SK-N-SH (cell line): ENCODE measurements around the gene PRR36. TPM values are rescaled to one million over a fixed set of nuclear protein-coding genes. Genes with fewer than 3 reads are reported as not detected.

ENCODE experiments used
- CTCF ChIA-PET: fragments of 300-600, 350-600 bp; formaldehyde crosslinking; extraction: SDS; loops from one replicate; lab custom pipeline; 2021; lab: Yijun Ruan, JAX
- POLR2A ChIA-PET: fragments of 350-600 bp; sonication (Branson Sonifier 250); formaldehyde crosslinking; extraction: SDS; loops from one replicate; lab custom pipeline; 2020; ENCODE audit warnings: antibody characterized with exemption, inconsistent platforms; lab: Yijun Ruan, JAX
- DNase-seq: peaks from one replicate; pipeline ENCODE4 v3.0.0; 2012
- H2AFZ ChIP-seq: fragments of 200-600 bp; sonication (generic); 2 replicates; pipeline ENCODE4 v1.8.1; 2016; ENCODE audit warnings: antibody characterized with exemption, mild to moderate bottlenecking, low read depth
- H3F3A ChIP-seq: fragments of 200-600 bp; sonication (generic); replicated peaks from 2 replicates; pipeline ENCODE3; 2016; ENCODE audit warnings: antibody characterized with exemption, mild to moderate bottlenecking; ENCODE audit not compliant: insufficient read depth
- H3K27ac ChIP-seq, 2 experiments: fragments of 200-500 bp in 1 of 2; fragments of 200-600 bp in 1 of 2; sonication (Bioruptor generic) in 1 of 2; sonication (generic), shearing (Covaris generic) in 1 of 2; 2 replicates each; pipeline versions ENCODE4 v1.5.1 to v1.6.1; 2014 to 2016; ENCODE audit warnings: low read depth in 2 of 2, inconsistent platforms in 1 of 2, low read length in 1 of 2, mild to moderate bottlenecking in 1 of 2, mixed read lengths in 1 of 2
- H3K27me3 ChIP-seq: fragments of 200-600 bp; sonication (generic), shearing (Covaris generic); 2 replicates; pipeline ENCODE4 v1.6.1; 2016; ENCODE audit warnings: mixed run types; ENCODE audit not compliant: insufficient read depth
- H3K36me3 ChIP-seq, 2 experiments: fragments of 200-500 bp in 1 of 2; fragments of 200-600 bp in 1 of 2; sonication (Bioruptor generic) in 1 of 2; sonication (generic) in 1 of 2; replicated peaks in 1 of 2; 2 replicates each; pipeline versions ENCODE3 to v1.5.1; 2014 to 2016; ENCODE audit warnings: low read length in 1 of 2, mild to moderate bottlenecking in 1 of 2; ENCODE audit not compliant: insufficient read depth in 2 of 2, control insufficient read depth in 1 of 2
- H3K4me1 ChIP-seq, 2 experiments: fragments of 200-500 bp in 1 of 2; fragments of 200-600 bp in 1 of 2; sonication (Bioruptor generic) in 1 of 2; sonication (generic), shearing (Covaris generic) in 1 of 2; 2 replicates each; pipeline versions ENCODE4 v1.5.1 to v1.6.1; 2014 to 2016; ENCODE audit warnings: low read depth in 1 of 2, low read length in 1 of 2, mixed run types in 1 of 2; ENCODE audit not compliant: insufficient read depth in 2 of 2, control insufficient read depth in 1 of 2
- H3K4me2 ChIP-seq: fragments of 200-600 bp; sonication (generic), shearing (Covaris generic); 2 replicates; pipeline ENCODE4 v1.6.1; 2017; ENCODE audit warnings: mixed run types
- H3K4me3 ChIP-seq, 2 experiments: fragments of 200-500 bp in 1 of 2; fragments of 200-600 bp in 1 of 2; sonication (Bioruptor generic) in 1 of 2; sonication (generic), shearing (Covaris generic) in 1 of 2; 2 replicates each; pipeline versions ENCODE4 v1.5.1 to v1.8.1; 2014 to 2016; ENCODE audit warnings: low read depth in 2 of 2, inconsistent platforms in 1 of 2, low read length in 1 of 2, mild to moderate bottlenecking in 1 of 2, mixed read lengths in 1 of 2, moderate library complexity in 1 of 2
- H3K79me2 ChIP-seq: fragments of 200-600 bp; sonication (generic); 2 replicates; pipeline ENCODE4 v1.8.1; 2017; ENCODE audit warnings: mild to moderate bottlenecking; ENCODE audit not compliant: insufficient read depth
- H3K9ac ChIP-seq: fragments of 200-600 bp; sonication (generic); 2 replicates; pipeline ENCODE4 v1.6.1; 2017; ENCODE audit warnings: mixed run types
- H3K9me2 ChIP-seq: fragments of 200-600 bp; sonication (generic); 2 replicates; pipeline ENCODE4 v1.6.1; 2017; ENCODE audit warnings: mixed run types
- H3K9me3 ChIP-seq: fragments of 200-600 bp; sonication (generic); 2 replicates; pipeline ENCODE4 v1.6.1; 2017; ENCODE audit warnings: mixed run types, mild to moderate bottlenecking, moderate library complexity
- H4K20me1 ChIP-seq: fragments of 200-600 bp; sonication (generic); 2 replicates; pipeline ENCODE4 v1.6.1; 2017; ENCODE audit warnings: mild to moderate bottlenecking, mixed run types; ENCODE audit not compliant: insufficient read depth
- CHD2 ChIP-seq: fragments of 150-350 bp; IDR thresholded peaks from 2 replicates; pipeline ENCODE4 v1.6.1; 2018; ENCODE audit warnings: low read length; ENCODE audit not compliant: partially characterized antibody
- GABPA ChIP-seq: IDR thresholded peaks from 2 replicates; pipeline ENCODE4 v1.4.0; 2012; ENCODE audit warnings: low read depth, mild to moderate bottlenecking
- IRF3 ChIP-seq: fragments of 150-350 bp; IDR thresholded peaks from 2 replicates; pipeline ENCODE4 v1.6.1; 2016; ENCODE audit warnings: mild to moderate bottlenecking, low read depth, low read length
- MAX ChIP-seq: IDR thresholded peaks from 2 replicates; pipeline ENCODE4 v1.4.0; 2012; ENCODE audit warnings: low read depth
- NFIC ChIP-seq: IDR thresholded peaks from 2 replicates; pipeline ENCODE4 v1.4.0; 2012; ENCODE audit warnings: borderline replicate concordance
- NRF1 ChIP-seq: IDR thresholded peaks from 2 replicates; pipeline ENCODE4 v1.6.1; 2012; ENCODE audit warnings: low read depth, mild to moderate bottlenecking, low read length
- PBX3 ChIP-seq: IDR thresholded peaks from 2 replicates; pipeline ENCODE4; 2012
- RCOR1 ChIP-seq: fragments of 150-350 bp; IDR thresholded peaks from 2 replicates; pipeline ENCODE4 v1.6.1; 2017; ENCODE audit warnings: antibody characterized with exemption, low read length
- SMC3 ChIP-seq: IDR thresholded peaks from 2 replicates; pipeline ENCODE4 v1.6.1; 2012; ENCODE audit warnings: low read depth, low read length, improper control_type of control experiment
- TCF12 ChIP-seq: IDR thresholded peaks from 2 replicates; pipeline ENCODE4 v1.4.0; 2012
- TEAD4 ChIP-seq: IDR thresholded peaks from 2 replicates; pipeline ENCODE4 v1.4.0; 2012; ENCODE audit warnings: mild to moderate bottlenecking, borderline replicate concordance; ENCODE audit not compliant: insufficient read depth
- USF1 ChIP-seq: IDR thresholded peaks from 2 replicates; pipeline ENCODE4 v1.4.0; 2012; ENCODE audit warnings: low read depth, borderline replicate concordance
- USF2 ChIP-seq: fragments of 150-350 bp; IDR thresholded peaks from 2 replicates; pipeline ENCODE4 v1.6.1; 2017; ENCODE audit warnings: antibody characterized with exemption, low read length, low read depth, borderline replicate concordance
- YY1 ChIP-seq: IDR thresholded peaks from 2 replicates; pipeline ENCODE4 v1.4.0; 2012; ENCODE audit warnings: low read depth, mild to moderate bottlenecking
- ZBTB33 ChIP-seq: IDR thresholded peaks from 2 replicates; pipeline ENCODE4 v1.4.0; 2012; ENCODE audit warnings: low read depth, borderline replicate concordance
- WGBS: methylation state at CpG from one replicate; pipeline ENCODE4 v1.1.6; 2017; ENCODE audit warnings: low lambda C conversion rate; 5-methylcytosine and 5-hydroxymethylcytosine counted together
- polyA plus RNA-seq, 3 experiments: library from polyadenylated mRNA; depleted of rRNA; stranded (reverse); fragments of >200 nt; gene quantifications; 2 replicates each; pipeline ENCODE4 v1.2.3, GENCODE V29; 2012

The PRR36 gene
- polyA plus RNA-seq, 1 of the 3 experiments (the other 2 are of a cell fraction): 0.18 TPM

GRCh38 chr19:7848779-7849457, 25.3 kb downstream of the PRR36 start:
- Histone ChIP-seq H3F3A (no peaks in the 10 kb centered on the region), H3K27ac (no peak overlapping the region), H3K4me3 (no peak overlapping the region), H2AFZ (no peak overlapping the region), H3K9ac (no peak overlapping the region), H3K36me3 (no peaks in the 10 kb centered on the region), H3K4me1 (peaks cover 0 to 14% of the 10 kb centered on the region in 2 experiments; a peak in 1 of 4 replicates), H4K20me1 (no peaks in the 10 kb centered on the region), H3K9me2 (no peaks in the 10 kb centered on the region), H3K27me3 (no peaks in the 10 kb centered on the region), H3K4me2 (no peak overlapping the region), H3K79me2 (no peaks in the 10 kb centered on the region), H3K9me3 (no peaks in the 10 kb centered on the region)
- DNase-seq: no peak
- 86% methylated on average over 11 of the region's 34 CpGs for WGBS
- TF ChIP-seq PBX3 (no peak), TEAD4 (no peak), GABPA (no peak), IRF3 (no peak)
- ChIA-PET POLR2A (no interaction called here), CTCF (interaction anchor here (1.2 kb wide), 1 partner anchor 8 kb away, joined by 4 read pairs; no protein-coding TSS in a partner anchor)

GRCh38 chr19:7847664-7848063, 26.5 kb downstream of the PRR36 start:
- H2AFZ ChIP-seq: no peak overlapping the region
- ChIA-PET CTCF (no interaction called here), POLR2A (no interaction called here)
- no peaks in the 10 kb centered on the region for H3K27me3 ChIP-seq
- H3K27ac ChIP-seq: no peak overlapping the region
- no peak overlapping the region for H3K4me2 ChIP-seq
- DNase-seq: no peak
- peaks cover 0 to 10% of the 10 kb centered on the region in 2 experiments; a peak in 1 of 4 replicates for H3K4me1 ChIP-seq
- H3K36me3 ChIP-seq: no peaks in the 10 kb centered on the region
- no peaks in the 10 kb centered on the region for H3K79me2 ChIP-seq
- TF ChIP-seq NFIC (no peak), SMC3 (no peak), MAX (no peak), GABPA (no peak)
- H3K4me3 ChIP-seq: no peak overlapping the region
- H3K9ac ChIP-seq: no peak overlapping the region
- H3K9me2 ChIP-seq: no peaks in the 10 kb centered on the region
- peaks cover 1% of the 10 kb centered on the region for H3F3A ChIP-seq
- 89% methylated on average over 14 of the region's 23 CpGs for WGBS
- no peaks in the 10 kb centered on the region for H3K9me3 ChIP-seq
- no peaks in the 10 kb centered on the region for H4K20me1 ChIP-seq

- no peak for DNase-seq
- H3K9ac ChIP-seq: no peak overlapping the region
- no peak overlapping the region for H2AFZ ChIP-seq
- H4K20me1 ChIP-seq: no peaks in the 10 kb centered on the region
- ChIA-PET POLR2A (no interaction called here), CTCF (interaction anchor here (0.6 kb wide), 1 partner anchor 359 kb away, joined by 3 read pairs; no protein-coding TSS in a partner anchor)
- H3K4me1 ChIP-seq: peaks cover 0 to 10% of the 10 kb centered on the region in 2 experiments; a peak in 1 of 4 replicates
- H3K36me3 ChIP-seq: no peaks in the 10 kb centered on the region
- 80% methylated on average over 7 of the region's 19 CpGs for WGBS
- no peak overlapping the region for H3K27ac ChIP-seq
- no peaks in the 10 kb centered on the region for H3K27me3 ChIP-seq
- no peaks in the 10 kb centered on the region for H3K9me3 ChIP-seq
- peaks cover 7% of the 10 kb centered on the region for H3F3A ChIP-seq
- H3K4me3 ChIP-seq: no peak overlapping the region
- H3K4me2 ChIP-seq: no peak overlapping the region
- H3K79me2 ChIP-seq: no peaks in the 10 kb centered on the region
- no peaks in the 10 kb centered on the region for H3K9me2 ChIP-seq
- TF ChIP-seq SMC3 (no peak), TCF12 (no peak), YY1 (no peak), NRF1 (no peak), CHD2 (no peak), USF2 (no peak), RCOR1 (no peak), USF1 (no peak), ZBTB33 (no peak)
Measured at GRCh38 chr19:7846155-7846646, 28.0 kb downstream of the PRR36 start.
